K562 (cell line): Measurements from ENCODE around the gene TUT1.

Experiments used
- ELF1 ChIP-seq: fragments of 200-800 bp; sonication (Bioruptor generic); IDR thresholded peaks from 2 replicates; pipeline ENCODE4 v1.6.1; 2016; ENCODE audit warnings: missing genetic modification characterization, missing compliant biosample characterization
- MAFK ChIP-seq: IDR thresholded peaks from 2 replicates; pipeline ENCODE4 v1.6.1; 2011; ENCODE audit warnings: low read length, improper control_type of control experiment
- NR2C2 ChIP-seq, 2 experiments: fragments of 200-800 bp in 1 of 2; sonication (Bioruptor generic) in 1 of 2; sonication (generic) in 1 of 2; formaldehyde crosslinking in 1 of 2; IDR thresholded peaks; 2 replicates each; pipeline versions ENCODE4 v1.6.1 to v1.8.0; 2016 to 2022; ENCODE audit warnings: mild to moderate bottlenecking in 1 of 2, missing compliant biosample characterization in 1 of 2, missing genetic modification characterization in 1 of 2, missing genetic modification reagents in 1 of 2
- ZNF232 ChIP-seq: sonication (generic); formaldehyde crosslinking; IDR thresholded peaks from 2 replicates; pipeline ENCODE4 v1.8.0; 2022; ENCODE audit warnings: mild to moderate bottlenecking, missing genetic modification reagents
- ZNF518B ChIP-seq: fragments of 250-450 bp; sonication (Bioruptor Pico); IDR thresholded peaks from 2 replicates; pipeline ENCODE4 v1.5.0; 2021; ENCODE audit warnings: mild to moderate bottlenecking, moderate library complexity

- TF ChIP-seq ZNF518B (no peak), ZNF232 (CRISPR knock-in tag) (no peak), ELF1 (peak; percentile 6; the same call in 1 of the 2 replicates), MAFK (no peak), NR2C2 (CRISPR knock-in tag; IDR thresholded peaks at IDR 0.05) (no peak), NR2C2 (tag; IDR thresholded peaks at IDR 0.05) (no peak)
These were observed 9.2 kb upstream of the TUT1 start for GRCh38 chr11:62600367-62601121.
